HCT116 (cell line): ENCODE measurements around the gene RPL6.

Source experiments
- CTCF ChIP-seq, 3 experiments: fragments of 200-600 bp in 1 of 3; sonication (generic) in 1 of 3; IDR thresholded peaks in 2 of 3; conservative IDR thresholded peaks in 1 of 3; 2 replicates each; pipeline ENCODE4 v1.5.1; 2012 to 2017; ENCODE audit warnings: low read depth in 2 of 3, low read length in 2 of 3, antibody characterized with exemption in 1 of 3, borderline replicate concordance in 1 of 3, control low read depth in 1 of 3, mild to moderate bottlenecking in 1 of 3, mixed read lengths in 1 of 3, mixed run types in 1 of 3, moderate library complexity in 1 of 3; ENCODE audit not compliant: insufficient read depth in 1 of 3
- TCF7L2 ChIP-seq: IDR thresholded peaks from 2 replicates; pipeline ENCODE4 v1.7.0; 2011; ENCODE audit warnings: borderline replicate concordance, inconsistent platforms; ENCODE audit not compliant: insufficient read depth, insufficient read length; ENCODE audit errors: extremely low read depth
- YY1 ChIP-seq: IDR thresholded peaks from 2 replicates; pipeline ENCODE4 v1.6.1; 2011; ENCODE audit warnings: low read length, low read depth, moderate library complexity, mild to moderate bottlenecking; ENCODE audit not compliant: insufficient replicate concordance; ENCODE audit errors: extremely low read depth

GRCh38 chr12:112427760-112428159, 18.4 kb upstream of the RPL6 start:
- TF ChIP-seq CTCF (IDR thresholded peaks at IDR 0.05 in 2 of 3, conservative IDR thresholded peaks at IDR 0.05 in 1 of 3; ENCODE audit: borderline replicate concordance in 1 of 3, insufficient read depth in 1 of 3, low read depth in 2 of 3, low read length in 2 of 3) (no peak), TCF7L2 (no peak), YY1 (no peak)
